Fibroblast of the aortic adventitia (primary cell): ENCODE data around the gene CREB3L1. TPM values are rescaled to one million over a fixed set of nuclear protein-coding genes. Genes with fewer than 3 reads are reported as not detected.
A peak's percentile ranks its signal among the peaks of the same experiment; 100 is the strongest.

ENCODE experiments used
- DNase-seq: peaks from one replicate; pipeline ENCODE4 v3.0.0-alpha.2; 2010; ENCODE audit warnings: low read depth
- H3K4me3 ChIP-seq: 2 replicates; pipeline ENCODE4 v1.5.1; 2011; ENCODE audit warnings: low read depth, mild to moderate bottlenecking, control low read depth, low read length, moderate library complexity
- CTCF ChIP-seq: IDR thresholded peaks from 2 replicates; pipeline ENCODE4 v1.5.1; 2011; ENCODE audit warnings: mild to moderate bottlenecking, low read length, control low read depth, inconsistent platforms; ENCODE audit not compliant: insufficient read depth
- total RNA-seq: library from RNA; depleted of rRNA; stranded (reverse); fragments of >200 nt; gene quantifications from 2 replicates; pipeline ENCODE4 v1.2.3, GENCODE V29; 2012; ENCODE audit warnings: low replicate concordance

The CREB3L1 gene
- total RNA-seq, 1 donor, result 37.5 TPM

- DNase-seq, result peak; percentile 67
- H3K4me3 ChIP-seq, result no peak overlapping the region
These were observed 3.8 kb upstream of the CREB3L1 start for GRCh38 chr11:46273511-46274205.

DNA sequence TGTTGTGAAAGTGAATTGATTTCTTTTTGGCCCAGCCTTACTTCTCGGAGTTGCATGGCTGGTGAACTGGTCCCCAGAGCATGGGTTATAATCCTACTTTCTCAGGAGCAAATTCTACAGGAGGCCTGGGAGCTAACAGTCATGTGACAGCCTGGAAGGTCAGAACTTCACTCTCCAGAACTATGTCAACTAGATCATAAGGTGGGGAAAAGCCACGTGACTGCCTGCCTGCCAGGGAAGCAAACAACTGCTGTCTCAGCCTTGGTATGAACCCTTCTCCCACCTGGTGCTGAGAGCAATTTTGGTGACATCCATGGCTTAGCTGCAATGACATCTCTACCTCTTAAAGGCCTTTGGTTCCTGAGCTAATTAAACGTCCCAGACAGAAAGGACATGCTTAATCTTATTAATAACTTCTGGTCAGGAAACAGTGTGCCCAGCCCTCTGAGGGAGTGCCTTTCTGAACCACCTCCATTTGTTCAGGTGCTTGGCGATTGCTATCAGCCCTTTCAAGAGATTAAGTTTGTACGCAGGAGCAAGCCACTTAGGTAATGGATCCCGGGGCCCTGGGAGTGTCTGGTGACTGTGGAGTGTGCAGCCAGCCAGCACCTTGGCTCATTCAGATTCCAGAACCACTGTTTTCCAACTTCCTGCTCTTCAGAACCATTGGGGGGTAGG, 1.4 kb upstream of the CREB3L1 start:
- no peak overlapping the region for H3K4me3 ChIP-seq
- TF ChIP-seq CTCF, result no peak
- DNase-seq, result no peak

More at GRCh38 chr11:46273511-46274205, 3.8 kb upstream of the CREB3L1 start:
- TF ChIP-seq CTCF, result no peak

- TF ChIP-seq CTCF, result no peak
- peak overlapping the region; percentile 91 for H3K4me3 ChIP-seq
- DNase-seq, result peak; percentile 66
These were observed 195 bp upstream of the CREB3L1 start for GRCh38 chr11:46277313-46277621.

DNA sequence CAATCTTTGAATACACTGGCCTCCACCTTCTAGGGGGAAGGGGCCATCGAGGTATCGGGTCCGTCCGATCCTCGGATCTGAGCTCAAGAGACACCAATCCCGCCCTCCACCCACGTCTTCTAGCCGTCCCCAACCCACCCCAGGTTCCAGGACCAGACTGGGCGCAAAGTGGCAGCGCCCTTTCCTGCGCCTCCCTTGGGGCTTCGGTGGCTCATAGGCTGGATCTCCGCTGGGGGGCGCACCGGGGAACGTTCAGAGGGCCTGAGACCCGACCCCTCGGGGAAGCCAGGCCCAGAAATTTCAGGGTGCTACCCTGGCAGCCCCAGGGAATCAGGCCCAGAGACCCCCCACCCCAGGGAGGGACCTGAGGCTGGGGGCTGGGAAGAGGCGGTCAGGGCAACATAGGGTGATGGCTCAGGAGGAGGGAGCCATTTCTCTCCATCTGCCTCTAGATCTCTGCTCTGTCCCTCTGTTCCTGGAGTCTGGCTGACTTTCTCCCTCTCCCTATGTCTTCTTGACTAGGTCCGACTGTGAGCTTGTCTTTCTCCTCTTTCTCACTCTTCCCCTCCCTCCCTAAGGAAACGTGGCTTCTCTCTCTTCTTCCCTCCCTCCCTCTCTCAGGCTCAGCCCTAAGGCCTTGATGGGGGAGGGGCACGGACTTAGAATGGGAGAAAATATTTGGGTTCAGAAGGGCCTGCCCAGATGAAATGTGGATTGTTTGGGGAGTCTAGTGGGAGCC, 1.1 kb downstream of the CREB3L1 start:
- DNase-seq, result peak; percentile 58
- peak; percentile 78 for TF ChIP-seq CTCF
- H3K4me3 ChIP-seq, result peak overlapping the region; percentile 91

DNA sequence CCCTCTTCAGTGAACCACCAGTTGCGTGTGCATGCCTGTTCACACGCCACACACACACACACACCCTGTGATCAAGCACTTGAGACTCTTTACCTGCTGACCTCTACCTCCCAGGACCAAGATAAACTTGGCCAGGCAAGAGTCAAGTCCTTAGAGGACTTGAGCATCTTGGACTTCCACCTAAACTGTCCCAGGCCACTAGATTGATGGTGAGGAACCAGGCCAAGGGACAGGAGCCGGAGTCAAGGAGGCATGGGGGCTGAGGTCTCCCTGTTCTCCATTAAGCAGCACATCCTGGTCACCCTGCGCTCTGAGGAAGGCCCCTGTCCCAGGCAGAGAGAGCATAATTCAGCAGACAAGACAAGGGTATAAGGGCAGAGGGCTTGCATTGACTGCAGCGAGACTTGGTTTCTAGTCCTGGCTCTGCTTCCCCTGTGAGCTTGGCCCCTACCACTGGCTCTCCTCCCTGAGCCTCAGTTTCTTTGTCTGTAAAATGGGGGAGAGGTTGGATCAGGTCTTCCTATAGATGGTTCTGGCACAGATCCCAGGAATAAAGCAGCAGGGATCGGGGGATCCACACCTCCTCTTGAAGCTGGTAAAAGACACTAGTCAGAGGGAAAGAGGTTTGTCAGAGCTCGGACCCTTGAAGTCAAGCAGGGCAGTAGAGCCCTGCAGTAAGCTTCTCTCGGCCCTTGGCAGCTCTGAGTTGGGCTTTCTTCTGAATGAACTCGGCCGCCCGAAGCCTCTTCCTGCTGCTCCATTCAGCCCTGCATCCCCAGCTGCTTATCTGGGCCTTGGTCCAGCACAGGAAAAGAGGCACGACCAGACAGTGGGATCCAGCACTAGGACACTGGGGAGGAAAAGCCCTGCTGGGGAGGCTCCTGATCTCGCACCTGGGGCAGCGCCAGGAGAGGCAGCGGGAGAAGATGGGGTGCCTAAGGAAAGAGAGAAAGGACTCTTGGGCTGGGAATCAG, 2.0 kb downstream of the CREB3L1 start:
- DNase-seq, result peak; percentile 75
- TF ChIP-seq CTCF, result no peak
- peak overlapping the region; percentile 91 for H3K4me3 ChIP-seq

DNA sequence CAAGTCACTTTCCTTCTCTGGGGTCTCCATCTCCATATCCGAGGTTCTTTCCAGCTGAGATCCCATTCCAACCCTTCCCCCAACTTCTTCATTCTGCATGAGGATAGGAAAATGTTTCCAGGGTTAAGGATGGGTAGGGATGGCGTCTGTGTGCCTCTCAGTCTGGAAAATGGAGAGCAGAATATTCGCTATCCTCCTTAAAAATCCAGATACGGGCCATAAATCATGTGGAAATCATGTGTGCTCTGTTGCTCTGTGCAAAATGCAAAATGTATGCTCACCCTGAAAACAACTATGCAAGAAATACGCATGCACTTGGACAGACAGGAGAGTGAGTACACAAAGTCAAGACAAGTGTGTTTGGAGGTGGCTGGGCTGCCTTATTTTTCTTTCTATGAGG, 3.2 kb downstream of the CREB3L1 start:
- peak overlapping the region; percentile 63 for H3K4me3 ChIP-seq
- DNase-seq, result no peak
- TF ChIP-seq CTCF, result no peak
